Head of caudate nucleus (tissue), 42 donors: ENCODE results near the gene SERPINI1.

Experiments
- DNase-seq, 42 donors: peaks; one replicate each; pipeline versions ENCODE4 v3.0.0 to v3.0.0-alpha.2; 2020 to 2021; ENCODE audit warnings: mixed read lengths in 7 of 42
- intact Hi-C: fragments of 100-400 bp; cut with DNase I; formaldehyde crosslinking; loops from one replicate; pipeline ENCODE4 v1.15.0; 2022

SERPINI1 gene

GRCh38 chr3:167835359-167835758 is 99.8 kb downstream of the SERPINI1 start:
- no peak for DNase-seq
- intact Hi-C loops, result no loop called here

DNA sequence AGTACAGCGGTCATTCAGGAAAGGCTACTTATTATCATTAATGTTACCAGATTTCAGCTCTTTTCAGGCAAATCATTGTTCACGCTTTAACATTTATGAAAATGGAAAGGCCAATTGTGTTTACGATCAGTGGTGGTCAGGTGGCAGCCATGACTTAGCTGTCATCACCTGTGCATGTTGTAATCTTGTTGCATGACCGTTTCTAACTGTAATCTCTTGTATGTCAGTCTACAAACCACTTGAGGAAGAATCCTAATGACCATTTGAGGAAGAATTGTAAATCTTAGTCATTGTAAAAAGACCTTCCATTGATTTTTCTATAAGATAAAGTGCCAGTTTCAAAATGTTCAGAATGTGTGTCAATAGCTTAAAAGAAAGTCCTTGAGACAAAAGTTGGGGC is 100.4 kb downstream of the SERPINI1 start:
- intact Hi-C loops, result no loop called here
- no peak for DNase-seq

- DNase-seq, result no peak
- intact Hi-C loops, result no loop called here
Observed at GRCh38 chr3:167837466-167837865, 101.9 kb downstream of the SERPINI1 start.

DNA sequence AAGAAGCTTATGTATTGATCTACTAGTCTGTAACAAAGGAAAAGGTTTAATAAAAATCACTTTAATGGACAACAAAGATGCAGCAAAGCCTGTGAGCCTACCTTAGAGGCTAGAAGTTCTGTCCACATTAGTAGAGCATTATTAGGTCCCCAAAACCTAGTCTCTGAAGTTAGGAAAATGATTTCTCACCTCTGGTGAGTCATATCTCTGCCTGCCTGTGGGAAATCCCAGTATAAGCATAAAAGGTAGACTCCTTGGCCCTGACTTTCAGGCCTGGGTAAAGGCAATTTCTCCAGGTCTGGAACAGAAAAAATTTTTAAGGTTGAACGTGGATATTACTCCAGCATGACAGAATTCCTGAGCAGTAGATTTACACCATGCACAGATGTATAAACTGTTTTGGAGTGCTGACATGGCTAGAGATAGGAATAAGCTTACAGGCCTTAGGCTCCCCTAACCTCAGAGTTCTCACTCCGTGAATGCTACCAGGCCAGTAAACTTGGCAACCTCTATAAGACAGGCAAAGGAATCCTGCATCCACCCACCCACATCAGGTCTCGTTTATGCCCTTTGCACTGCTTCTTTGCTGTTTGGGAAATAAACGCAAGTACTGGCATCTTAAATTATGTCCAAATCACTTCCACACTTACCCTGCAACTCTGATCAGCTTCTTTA is 104.1 kb downstream of the SERPINI1 start:
- intact Hi-C loops, result no loop called here

GRCh38 chr3:167840247-167840646 is 104.7 kb downstream of the SERPINI1 start:
- no peak for DNase-seq
- intact Hi-C loops, result no loop called here

More for the DNA sequence above, 104.1 kb downstream of the SERPINI1 start:
- no peak for DNase-seq

DNA sequence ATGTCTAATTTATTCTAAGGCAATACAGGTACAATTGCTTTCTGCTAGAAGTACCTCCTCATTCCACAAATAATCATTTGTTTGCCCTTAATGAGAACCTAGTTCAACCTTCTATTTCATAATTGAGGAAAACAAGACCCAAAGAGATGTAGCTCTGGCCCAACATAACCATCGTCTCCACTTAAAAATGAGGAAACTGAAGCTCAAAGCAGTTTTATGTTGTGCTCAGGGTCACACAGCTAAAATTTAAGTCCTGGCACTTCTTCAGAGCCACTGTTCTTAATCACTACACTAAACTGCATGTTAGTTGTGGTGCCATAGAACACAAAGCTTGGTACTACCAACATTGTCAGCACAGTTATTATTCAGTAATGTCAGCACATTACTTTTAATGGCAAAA is 108.0 kb downstream of the SERPINI1 start:
- DNase-seq, result no peak
- intact Hi-C loops, result no loop called here

DNA sequence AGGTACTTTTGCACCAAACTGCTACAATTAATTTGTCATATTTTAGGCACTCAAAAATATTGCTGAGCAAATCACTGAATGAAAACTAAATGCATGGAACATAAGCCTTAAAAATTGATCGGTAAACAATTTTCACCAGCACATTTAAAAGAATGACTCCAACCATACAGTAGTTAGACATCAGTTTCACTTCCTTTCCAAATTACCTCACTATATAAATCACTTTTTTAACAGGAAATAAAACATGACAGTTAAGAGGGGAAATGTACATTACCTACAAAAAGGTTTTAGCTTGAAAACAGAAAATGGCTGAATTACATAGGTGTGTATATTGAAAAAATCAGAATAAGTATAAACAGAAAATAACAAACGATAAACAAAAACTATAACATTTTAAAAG is 108.4 kb downstream of the SERPINI1 start:
- intact Hi-C loops, result no loop called here

DNA sequence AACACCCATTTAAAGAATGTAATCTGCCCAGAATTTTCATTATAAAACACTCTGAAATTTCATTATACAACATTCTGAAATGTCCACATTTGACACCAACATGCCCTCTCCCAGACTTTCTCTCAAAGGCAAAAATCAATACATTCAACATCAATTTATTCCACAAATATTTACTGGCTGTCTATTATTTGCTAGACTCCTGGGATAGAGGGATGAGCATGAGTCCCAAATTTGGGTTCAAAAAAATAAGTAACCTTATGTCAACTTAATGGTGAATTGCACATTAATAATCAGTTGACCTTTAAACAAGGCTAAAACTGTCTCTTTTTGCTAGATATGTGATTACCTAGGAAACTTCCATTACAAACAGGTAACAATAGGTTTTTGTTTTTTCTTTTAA is 109.0 kb downstream of the SERPINI1 start:
- intact Hi-C loops, result no loop called here
- no peak for DNase-seq

More for the DNA sequence above, 108.4 kb downstream of the SERPINI1 start:
- DNase-seq, result no peak

GRCh38 chr3:167851171-167851570 is 115.7 kb downstream of the SERPINI1 start:
- intact Hi-C loops, result no loop called here
- no peak for DNase-seq

- DNase-seq, result no peak
- intact Hi-C loops, result no loop called here
Observed at GRCh38 chr3:167851749-167852148, 116.2 kb downstream of the SERPINI1 start.

DNA sequence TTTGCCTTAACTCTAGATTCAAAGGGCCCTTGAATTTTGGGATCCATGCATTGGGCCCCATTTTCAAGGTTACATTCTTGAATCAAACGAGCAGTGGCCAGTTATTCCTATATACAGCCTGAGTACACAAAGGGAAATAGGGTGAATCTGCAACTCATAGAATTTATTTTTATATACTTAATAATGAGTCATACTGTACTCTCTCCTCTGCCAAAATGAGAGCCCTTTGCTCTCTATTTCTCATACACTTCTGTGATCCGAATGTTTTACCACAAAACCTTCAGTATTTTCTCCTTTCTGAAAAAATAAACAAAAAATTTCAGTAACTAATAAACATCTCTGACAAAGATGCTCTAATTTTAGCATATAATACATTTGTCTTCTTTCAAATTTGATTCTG is 116.7 kb downstream of the SERPINI1 start:
- intact Hi-C loops, result no loop called here

GRCh38 chr3:167854063-167854462 is 118.5 kb downstream of the SERPINI1 start:
- peak in 1 of 42 donors; percentile 29 for DNase-seq
- intact Hi-C loops, result no loop called here

More for the DNA sequence above, 116.7 kb downstream of the SERPINI1 start:
- DNase-seq, result no peak

- DNase-seq, result no peak
- intact Hi-C loops, result no loop called here
Observed at GRCh38 chr3:167854846-167855245, 119.3 kb downstream of the SERPINI1 start.

DNA sequence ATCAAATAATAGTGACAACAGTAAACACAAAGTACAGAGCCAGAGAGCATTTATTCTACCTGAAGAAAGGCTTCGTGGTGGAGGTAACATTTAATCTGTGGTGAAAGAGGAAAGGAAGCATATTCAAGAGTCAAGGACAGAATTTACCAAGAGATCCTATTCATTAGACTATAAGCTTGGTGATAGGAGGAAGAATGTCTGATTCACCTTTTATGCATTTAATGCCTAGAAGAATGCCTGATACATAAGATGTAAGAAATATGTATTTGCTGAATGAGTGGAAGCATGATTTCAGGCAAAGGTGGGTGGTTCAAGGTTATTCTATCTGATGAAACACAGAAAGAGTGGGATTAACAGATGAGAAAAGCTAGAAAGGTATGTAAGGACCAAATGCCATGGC is 119.8 kb downstream of the SERPINI1 start:
- DNase-seq, result no peak
- intact Hi-C loops, result no loop called here

GRCh38 chr3:167858865-167859264 is 123.3 kb downstream of the SERPINI1 start:
- no peak for DNase-seq
- intact Hi-C loops, result no loop called here

- intact Hi-C loops, result no loop called here
Observed at GRCh38 chr3:167859610-167860009, 124.1 kb downstream of the SERPINI1 start.

DNA sequence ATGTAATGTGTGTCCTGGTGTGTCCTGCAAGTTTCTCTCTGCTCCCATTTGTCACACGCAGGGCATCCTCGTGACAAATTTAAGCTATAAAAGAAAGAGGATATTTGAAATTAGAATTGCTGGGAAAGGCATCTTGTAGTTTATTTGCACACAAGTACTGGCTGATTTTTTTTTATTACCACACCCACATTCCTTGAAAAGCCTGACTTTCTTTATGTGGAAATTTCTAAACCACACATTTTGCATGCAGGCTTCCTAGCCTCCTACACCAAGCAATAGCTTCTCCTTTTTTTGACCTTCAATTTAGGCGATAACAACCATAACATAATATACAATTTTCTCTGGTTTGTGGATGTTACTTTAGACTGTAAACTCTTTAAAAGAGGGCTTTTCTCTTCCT is 126.1 kb downstream of the SERPINI1 start:
- no peak for DNase-seq
- intact Hi-C loops, result no loop called here

More at GRCh38 chr3:167859610-167860009, 124.1 kb downstream of the SERPINI1 start:
- no peak for DNase-seq

DNA sequence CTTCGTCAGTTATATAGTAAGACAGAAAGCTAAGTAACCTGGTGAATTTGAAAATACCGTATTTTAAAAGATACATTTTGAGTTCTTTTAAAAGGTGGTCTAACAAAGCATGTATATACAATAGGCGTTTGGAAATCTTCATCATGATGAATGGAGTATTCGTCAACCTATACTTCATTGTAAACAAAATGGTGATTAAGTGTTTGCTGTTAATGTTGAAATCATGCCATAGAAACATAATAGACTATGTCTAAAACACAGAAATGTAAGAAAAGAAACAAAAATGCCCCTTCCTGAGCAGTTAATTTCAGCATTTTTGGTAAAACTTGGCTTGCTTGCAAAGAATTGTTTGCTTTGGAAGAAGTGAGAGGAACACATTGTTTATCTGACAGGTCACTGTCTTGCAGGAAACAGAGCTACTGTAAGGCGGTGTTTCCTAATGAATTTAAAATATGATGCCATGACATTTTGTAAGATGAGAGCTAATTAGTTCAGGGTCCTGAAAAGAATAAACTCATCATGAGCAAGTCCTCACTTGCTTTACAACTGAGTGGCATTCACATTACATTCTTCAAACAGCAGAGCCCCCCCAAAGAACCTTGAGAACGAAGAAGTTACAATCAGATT is 126.7 kb downstream of the SERPINI1 start:
- DNase-seq, result no peak
- intact Hi-C loops, result no loop called here

DNA sequence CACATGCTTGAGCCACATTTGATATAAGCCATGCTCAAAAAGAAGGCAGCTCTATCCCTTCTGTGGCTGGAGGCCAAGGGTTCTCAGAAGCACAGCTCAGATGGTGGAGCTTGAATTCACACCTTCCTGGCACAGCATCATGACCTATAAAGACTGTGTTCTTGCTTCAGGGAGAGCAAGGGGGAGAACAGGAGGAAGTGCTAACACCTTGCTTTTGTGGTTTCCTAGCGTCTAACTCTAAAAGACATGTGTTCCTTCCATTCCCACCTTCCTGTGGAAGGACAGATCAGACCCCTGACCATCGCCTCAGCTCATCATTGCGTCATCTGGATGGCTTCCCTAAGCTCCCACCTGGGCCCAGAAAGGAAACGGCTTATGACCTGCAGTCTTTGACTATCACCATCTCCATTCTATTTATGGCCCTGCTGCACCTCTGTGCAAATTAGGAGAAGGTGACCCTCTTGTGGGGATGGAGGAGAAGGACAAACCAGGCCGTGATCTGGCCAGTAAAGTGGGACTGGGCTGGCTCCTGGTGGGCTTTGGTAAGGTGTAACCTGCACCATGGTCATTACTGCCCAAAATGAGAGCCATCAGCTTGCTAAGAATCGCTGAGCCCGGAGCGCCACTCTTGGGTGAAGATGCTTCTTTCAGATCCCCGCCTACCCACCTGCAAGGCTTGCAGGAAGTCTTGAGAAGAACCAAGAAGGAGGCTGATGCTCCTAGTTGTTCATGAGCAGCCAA is 128.5 kb downstream of the SERPINI1 start:
- DNase-seq, result no peak
- intact Hi-C loops, result no loop called here

DNA sequence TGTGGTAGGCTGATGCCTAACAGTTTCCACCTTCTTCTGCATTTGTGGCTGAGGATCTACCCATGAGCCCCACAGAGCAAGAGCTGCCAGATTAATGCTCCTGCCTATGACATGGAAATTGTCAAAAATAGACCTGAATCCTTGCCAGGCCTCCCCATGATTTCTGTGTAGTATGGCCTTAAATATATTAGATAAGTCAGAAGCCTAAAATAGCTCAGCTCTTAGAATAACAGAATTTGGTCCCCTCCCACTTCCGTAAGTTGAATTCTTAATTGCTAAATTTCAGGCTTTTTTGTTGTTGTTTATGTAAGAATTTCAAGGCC is 129.0 kb downstream of the SERPINI1 start:
- intact Hi-C loops, result no loop called here
- DNase-seq, result no peak

GRCh38 chr3:167866331-167866730 is 130.8 kb downstream of the SERPINI1 start:
- DNase-seq, result no peak
- intact Hi-C loops, result no loop called here
